Neural cell (in vitro differentiated cells): ENCODE results near the gene SLC22A31. TPM values are rescaled to one million over a fixed set of nuclear protein-coding genes. Genes with fewer than 3 reads are reported as not detected.

Experiments used
- H2AFZ ChIP-seq: fragments of 200-600, 300-800 bp; sonication (generic), shearing (Covaris generic); 2 replicates; pipeline ENCODE4 v1.6.0; 2014; ENCODE audit warnings: low read depth, mild to moderate bottlenecking, antibody characterized with exemption, low read length, moderate library complexity
- H3F3A ChIP-seq: fragments of 200-600 bp; shearing (Covaris generic); 2 replicates; pipeline ENCODE4 v1.6.1; 2016; ENCODE audit warnings: mild to moderate bottlenecking, moderate library complexity, mixed read lengths, antibody characterized with exemption, low read length; ENCODE audit not compliant: insufficient read depth, poor library complexity, severe bottlenecking
- H3K27ac ChIP-seq: fragments of 200-600, 300-800 bp; sonication (generic), shearing (Covaris generic); 2 replicates; pipeline ENCODE4 v1.5.1; 2014; ENCODE audit warnings: mild to moderate bottlenecking, low read length, moderate library complexity
- H3K27me3 ChIP-seq: fragments of 300-800, 200-600 bp; sonication (generic), shearing (Covaris generic); 2 replicates; pipeline ENCODE4 v1.6.0; 2014; ENCODE audit warnings: mild to moderate bottlenecking, low read depth, low read length, moderate library complexity; ENCODE audit not compliant: insufficient read depth
- H3K36me3 ChIP-seq: fragments of 300-800, 200-600 bp; sonication (generic), shearing (Covaris generic); 2 replicates; pipeline ENCODE4 v1.5.1; 2014; ENCODE audit warnings: mild to moderate bottlenecking, antibody characterized with exemption, low read length, moderate library complexity; ENCODE audit not compliant: insufficient read depth
- H3K4me2 ChIP-seq: fragments of 300-800, 200-600 bp; sonication (generic), shearing (Covaris generic); 2 replicates; pipeline ENCODE4 v1.6.0; 2014; ENCODE audit warnings: mild to moderate bottlenecking, low read length
- H3K4me3 ChIP-seq: fragments of 300-800, 200-600 bp; sonication (generic), shearing (Covaris generic); 2 replicates; pipeline ENCODE4 v1.5.1; 2014; ENCODE audit warnings: mild to moderate bottlenecking, low read length, moderate library complexity
- H3K79me2 ChIP-seq: fragments of 200-600 bp; shearing (Covaris generic); replicated peaks from 2 replicates; pipeline ENCODE4 v1.6.0; 2014; ENCODE audit warnings: mild to moderate bottlenecking, low read length, moderate library complexity; ENCODE audit not compliant: insufficient read depth
- H3K9ac ChIP-seq: fragments of 300-800, 200-600 bp; sonication (generic), shearing (Covaris generic); 2 replicates; pipeline ENCODE4 v1.6.1; 2016; ENCODE audit warnings: mild to moderate bottlenecking, low read length, mixed read lengths
- H3K9me2 ChIP-seq: fragments of 200-600 bp; shearing (Covaris generic); 2 replicates; pipeline ENCODE4 v1.6.1; 2016; ENCODE audit warnings: mild to moderate bottlenecking, low read length, mixed read lengths; ENCODE audit not compliant: insufficient read depth
- H3K9me3 ChIP-seq: fragments of 200-600, 300-800 bp; sonication (generic), shearing (Covaris generic); 2 replicates; pipeline ENCODE4 v1.6.1; 2016; ENCODE audit warnings: mild to moderate bottlenecking, mixed run types, low read length, moderate library complexity, mixed read lengths
- H4K20me1 ChIP-seq: fragments of 200-600 bp; shearing (Covaris generic); 2 replicates; pipeline ENCODE4 v1.6.1; 2016; ENCODE audit warnings: mild to moderate bottlenecking, mixed run types; ENCODE audit not compliant: insufficient read depth
- CTCF ChIP-seq: fragments of 450-650 bp; IDR thresholded peaks from 2 replicates; pipeline ENCODE4 v1.5.1; 2014; ENCODE audit warnings: antibody characterized with exemption, mild to moderate bottlenecking, moderate library complexity; ENCODE audit not compliant: poor library complexity, severe bottlenecking
- EP300 ChIP-seq: fragments of 450-650 bp; conservative IDR thresholded peaks from 2 replicates; pipeline ENCODE4 v1.6.1; 2014; ENCODE audit warnings: antibody characterized with exemption, mild to moderate bottlenecking, moderate library complexity; ENCODE audit not compliant: poor library complexity, severe bottlenecking
- EZH2 ChIP-seq: fragments of 200-600, 300-800 bp; shearing (Covaris generic), sonication (generic); IDR thresholded peaks from 2 replicates; pipeline ENCODE4 v1.6.1; 2014; ENCODE audit warnings: antibody characterized with exemption, low read length, borderline replicate concordance, mild to moderate bottlenecking; ENCODE audit not compliant: insufficient read depth, poor library complexity, severe bottlenecking
- MXI1 ChIP-seq: fragments of 450-650 bp; conservative IDR thresholded peaks from 2 replicates; pipeline ENCODE4 v1.6.1; 2014; ENCODE audit warnings: antibody characterized with exemption, mild to moderate bottlenecking; ENCODE audit not compliant: poor library complexity, severe bottlenecking
- POLR2AphosphoS5 ChIP-seq: IDR thresholded peaks from 2 replicates; pipeline ENCODE4 v1.6.1; 2012
- RAD21 ChIP-seq: fragments of 450-650 bp; conservative IDR thresholded peaks from 2 replicates; pipeline ENCODE4 v1.6.1; 2014; ENCODE audit warnings: antibody characterized with exemption, mild to moderate bottlenecking, moderate library complexity
- REST ChIP-seq: IDR thresholded peaks from 2 replicates; pipeline ENCODE4 v1.6.1; 2012; ENCODE audit warnings: borderline replicate concordance
- SMC3 ChIP-seq: fragments of 450-650 bp; conservative IDR thresholded peaks from 2 replicates; pipeline ENCODE4 v1.6.1; 2014; ENCODE audit warnings: antibody characterized with exemption, mild to moderate bottlenecking, moderate library complexity; ENCODE audit not compliant: poor library complexity
- TAF1 ChIP-seq: IDR thresholded peaks from 2 replicates; pipeline ENCODE4 v1.6.1; 2012; ENCODE audit warnings: low read depth
- polyA plus RNA-seq: library from polyadenylated mRNA; depleted of rRNA; stranded (reverse); fragments of >200 nt; gene quantifications from 2 replicates; pipeline ENCODE4 v1.2.3, GENCODE V29; 2014

Gene SLC22A31
- polyA plus RNA-seq, 1 donor from 2014 or later, result not detected

- no peaks in the 10 kb centered on the region for H3F3A ChIP-seq
- H3K4me2 ChIP-seq, result no peak overlapping the region
- no peaks in the 10 kb centered on the region for H4K20me1 ChIP-seq
- no peak overlapping the region for H2AFZ ChIP-seq
- no peak overlapping the region for H3K9ac ChIP-seq
- no peak overlapping the region for H3K4me3 ChIP-seq
- no peaks in the 10 kb centered on the region for H3K9me3 ChIP-seq
- H3K27me3 ChIP-seq, result peaks cover 12% of the 10 kb centered on the region
- no peaks in the 10 kb centered on the region for H3K79me2 ChIP-seq
- no peaks in the 10 kb centered on the region for H3K36me3 ChIP-seq
- TF ChIP-seq RAD21, result no peak
- no peak for TF ChIP-seq REST
- no peak for TF ChIP-seq TAF1
- TF ChIP-seq POLR2AphosphoS5, result no peak
- TF ChIP-seq EP300, result no peak
- TF ChIP-seq EZH2, result no peak
- no peak for TF ChIP-seq MXI1
- no peak for TF ChIP-seq CTCF
- no peak for TF ChIP-seq SMC3
- no peaks in the 10 kb centered on the region for H3K9me2 ChIP-seq
- no peak overlapping the region for H3K27ac ChIP-seq
Observed at GRCh38 chr16:89168381-89169189, 31.8 kb downstream of the SLC22A31 start.

GRCh38 chr16:89167425-89167941 lies 32.9 kb downstream of the SLC22A31 start:
- Histone ChIP-seq H3F3A (no peaks in the 10 kb centered on the region), H3K4me2 (no peak overlapping the region), H4K20me1 (no peaks in the 10 kb centered on the region), H3K27me3 (peaks cover 12% of the 10 kb centered on the region), H3K79me2 (no peaks in the 10 kb centered on the region), H3K9me3 (no peaks in the 10 kb centered on the region), H3K36me3 (no peaks in the 10 kb centered on the region), H3K27ac (no peak overlapping the region), H3K4me3 (peak overlapping the region; percentile 43), H3K9ac (peak overlapping the region; percentile 54), H3K9me2 (no peaks in the 10 kb centered on the region), H2AFZ (no peak overlapping the region)
- TF ChIP-seq TAF1 (no peak), EZH2 (no peak), CTCF (peak; percentile 96), RAD21 (peak; percentile 98), POLR2AphosphoS5 (no peak), SMC3 (peak; percentile 96), REST (no peak), EP300 (peak; percentile 50), MXI1 (no peak)
